Measurements from ENCODE around the gene ISX.

ISX gene

GRCh38 chr22:35099883-35100282 lies 33.9 kb downstream of the ISX start:
- Histone ChIP-seq H4K20me1 (no peaks in the 10 kb centered on the region), H3K4me3 (no peak overlapping the region), H3K27me3 (no peaks in the 10 kb centered on the region), H3K4me1 (peaks cover 0 to 21% (median 5%) of the 10 kb centered on the region in 10 experiments; a peak in 5 of 20 replicates), H3K9ac (no peak overlapping the region), H3K9me3 (replicated peaks in 1 of 11) (no peaks in the 10 kb centered on the region), H3K4me2 (peak overlapping the region in 1 of 11 experiments; percentile 15; a peak in 1 of 22 replicates), H3K27ac (no peak overlapping the region), H3K36me3 (no peaks in the 10 kb centered on the region)
- no peak for TF ChIP-seq Cebpa-rat (IDR thresholded peaks at IDR 0.05)

GRCh38 chr22:35102663-35103062 lies 36.7 kb downstream of the ISX start:
- no peak overlapping the region for H3K4me3 ChIP-seq
- no peak overlapping the region for H3K27ac ChIP-seq
- H3K27me3 ChIP-seq = no peaks in the 10 kb centered on the region
- no peaks in the 10 kb centered on the region for H4K20me1 ChIP-seq
- peaks cover 0 to 21% (median 5%) of the 10 kb centered on the region in 10 experiments; a peak in 5 of 20 replicates for H3K4me1 ChIP-seq
- no peaks in the 10 kb centered on the region for H3K36me3 ChIP-seq
- 0 out of 22 replicates have a peak overlapping the region, but pooled peaks of 1 of the 11 experiments have one; percentile 15 for H3K4me2 ChIP-seq
- TF ChIP-seq Cebpa-rat (IDR thresholded peaks at IDR 0.05) = no peak
- peaks cover 0 to 5% (median 3%) of the 10 kb centered on the region in 11 experiments; a peak in 14 of 22 replicates for H3K9me3 ChIP-seq (replicated peaks in 1 of 11)
- H3K9ac ChIP-seq = no peak overlapping the region

GRCh38 chr22:35103761-35104160 lies 37.8 kb downstream of the ISX start:
- Histone ChIP-seq H3K27ac (no peak overlapping the region), H3K4me3 (no peak overlapping the region), H3K27me3 (no peaks in the 10 kb centered on the region), H3K4me1 (peaks cover 0 to 21% (median 5%) of the 10 kb centered on the region in 10 experiments; a peak in 5 of 20 replicates), H3K4me2 (peak overlapping the region in 1 of 11 experiments; percentile 33; a peak in 1 of 22 replicates), H3K36me3 (no peaks in the 10 kb centered on the region), H3K9ac (no peak overlapping the region), H3K9me3 (replicated peaks in 1 of 11) (peaks cover 11 to 16% (median 14%) of the 10 kb centered on the region in 11 experiments; a peak in 21 of 22 replicates), H4K20me1 (no peaks in the 10 kb centered on the region)
- no peak for TF ChIP-seq Cebpa-rat (IDR thresholded peaks at IDR 0.05)

DNA sequence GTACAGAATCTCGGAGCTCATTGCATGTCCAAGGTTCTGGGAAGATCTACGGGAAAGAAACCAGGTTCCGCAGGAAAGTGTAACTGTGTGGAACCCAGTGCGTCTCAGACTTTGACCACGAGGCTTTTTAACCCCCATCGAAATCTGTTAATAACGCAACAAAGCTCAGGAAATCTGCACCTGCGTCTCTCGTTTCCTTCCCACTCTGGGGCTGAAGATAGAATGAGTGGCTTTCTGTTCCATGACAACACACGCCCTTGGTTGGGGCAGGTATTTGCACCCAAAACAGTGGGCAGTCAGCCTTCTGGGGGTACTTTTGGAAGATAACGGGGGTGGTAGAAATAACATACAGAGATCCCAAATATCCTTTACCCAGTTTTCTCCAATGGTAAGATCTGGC lies 38.5 kb downstream of the ISX start:
- Histone ChIP-seq H3K9me3 (replicated peaks in 1 of 11) (peaks cover 12 to 22% (median 19%) of the 10 kb centered on the region in 11 experiments; a peak in 21 of 22 replicates), H3K4me1 (peaks cover 0 to 21% (median 5%) of the 10 kb centered on the region in 10 experiments; a peak in 5 of 20 replicates), H3K27me3 (no peaks in the 10 kb centered on the region), H3K4me2 (peak overlapping the region in 4 of 11 experiments; percentile 13 to 33 (median 24); a peak in 5 of 22 replicates), H4K20me1 (no peaks in the 10 kb centered on the region), H3K4me3 (no peak overlapping the region), H3K9ac (no peak overlapping the region), H3K27ac (no peak overlapping the region), H3K36me3 (no peaks in the 10 kb centered on the region)
- TF ChIP-seq Cebpa-rat (IDR thresholded peaks at IDR 0.05) = no peak

DNA sequence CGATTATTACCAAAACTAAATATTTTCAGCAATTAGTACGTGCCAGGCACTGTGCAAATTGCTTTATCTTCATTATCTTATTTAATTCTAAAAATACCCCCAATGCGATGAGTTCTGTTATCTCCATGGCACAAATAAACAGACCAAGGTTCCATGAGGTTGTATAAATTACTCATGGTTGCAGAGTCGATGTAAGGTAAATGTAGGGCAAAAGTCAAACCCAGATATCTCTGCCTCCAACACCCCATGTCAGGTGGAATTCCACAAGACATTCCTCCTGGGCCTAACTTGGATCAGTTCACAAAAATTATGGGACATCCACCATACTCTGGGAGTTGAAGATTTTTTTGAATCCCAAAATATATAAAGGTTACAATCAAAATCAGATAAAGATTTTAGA lies 43.7 kb downstream of the ISX start:
- Histone ChIP-seq H3K4me3 (no peak overlapping the region), H3K27me3 (no peaks in the 10 kb centered on the region), H3K4me1 (peaks cover 4 to 13% (median 9%) of the 10 kb centered on the region in 10 experiments), H3K9me3 (replicated peaks in 1 of 11) (peaks cover 12 to 22% (median 19%) of the 10 kb centered on the region in 11 experiments; a peak in 21 of 22 replicates), H4K20me1 (no peaks in the 10 kb centered on the region), H3K36me3 (no peaks in the 10 kb centered on the region), H3K4me2 (no peak overlapping the region), H3K9ac (no peak overlapping the region), H3K27ac (no peak overlapping the region)
- no peak for TF ChIP-seq Cebpa-rat (IDR thresholded peaks at IDR 0.05)

DNA sequence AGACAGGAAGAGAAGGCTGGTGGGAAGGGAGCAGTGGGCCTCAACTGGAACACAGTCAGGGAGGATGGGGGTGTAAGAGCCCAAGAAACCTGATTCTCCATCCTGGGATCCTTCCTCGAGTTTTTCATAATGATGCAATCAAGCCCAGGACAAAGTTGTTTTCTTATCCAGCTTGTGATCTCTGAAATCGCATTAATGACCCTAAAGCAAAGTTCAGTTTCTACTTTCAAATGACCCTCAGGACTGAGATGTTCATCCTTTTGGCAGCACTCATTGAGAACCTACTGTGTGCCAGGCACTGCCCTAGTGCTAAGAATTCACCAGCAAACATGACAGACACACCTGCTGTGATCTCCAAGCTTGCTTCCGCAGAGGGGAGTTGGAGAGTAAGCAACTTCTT lies 45.3 kb downstream of the ISX start:
- Histone ChIP-seq H3K36me3 (no peaks in the 10 kb centered on the region), H3K27ac (no peak overlapping the region), H3K4me3 (no peak overlapping the region), H3K4me2 (no peak overlapping the region), H4K20me1 (no peaks in the 10 kb centered on the region), H3K9me3 (replicated peaks in 1 of 11) (peaks cover 12 to 22% (median 19%) of the 10 kb centered on the region in 11 experiments; a peak in 21 of 22 replicates), H3K4me1 (peaks cover 11 to 26% (median 19%) of the 10 kb centered on the region in 10 experiments), H3K9ac (no peak overlapping the region), H3K27me3 (no peaks in the 10 kb centered on the region)
- TF ChIP-seq Cebpa-rat (IDR thresholded peaks at IDR 0.05) = no peak

DNA sequence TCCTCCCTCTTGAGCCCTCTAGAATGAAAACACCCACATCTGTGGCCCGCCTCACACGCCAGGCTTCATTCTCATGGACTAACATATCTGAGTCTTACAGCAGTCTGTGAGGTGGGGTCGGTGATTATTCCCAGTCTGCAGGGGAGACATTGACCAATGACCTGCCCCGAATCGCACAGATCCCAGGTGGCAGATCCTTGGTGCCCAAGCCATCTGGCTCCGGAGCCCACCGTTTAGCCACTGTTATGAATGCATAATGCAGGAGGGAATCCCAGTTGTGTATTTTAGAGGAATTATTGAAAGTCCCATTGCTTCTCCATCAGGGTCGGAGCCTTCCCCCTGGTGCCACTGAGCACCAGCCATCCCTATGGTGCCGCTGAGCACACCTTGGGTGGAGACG lies 47.4 kb downstream of the ISX start:
- Histone ChIP-seq H3K27me3 (no peaks in the 10 kb centered on the region), H3K9me3 (replicated peaks in 1 of 11) (peaks cover 3 to 12% (median 9%) of the 10 kb centered on the region in 11 experiments; a peak in 21 of 22 replicates), H3K36me3 (no peaks in the 10 kb centered on the region), H3K4me2 (peak overlapping the region in 2 of 11 experiments; percentile 77 to 91; a peak in 3 of 22 replicates), H4K20me1 (no peaks in the 10 kb centered on the region), H3K27ac (peak overlapping the region in 4 of 11 experiments; percentile 70 to 84 (median 74); a peak in 7 of 22 replicates), H3K4me1 (peaks cover 11 to 26% (median 19%) of the 10 kb centered on the region in 10 experiments), H3K4me3 (no peak overlapping the region), H3K9ac (no peak overlapping the region)
- TF ChIP-seq Cebpa-rat (IDR thresholded peaks at IDR 0.05) = no peak

GRCh38 chr22:35114131-35114980 lies 48.4 kb downstream of the ISX start:
- H4K20me1 ChIP-seq = no peaks in the 10 kb centered on the region
- H3K4me3 ChIP-seq = no peak overlapping the region
- H3K27me3 ChIP-seq = no peaks in the 10 kb centered on the region
- H3K27ac ChIP-seq = peak overlapping the region in 6 of 11 experiments; percentile 18 to 84 (median 72); a peak in 11 of 22 replicates
- no peaks in the 10 kb centered on the region for H3K36me3 ChIP-seq
- peaks cover 0 to 2% (median 0%) of the 10 kb centered on the region in 11 experiments; a peak in 2 of 22 replicates for H3K9me3 ChIP-seq (replicated peaks in 1 of 11)
- peak overlapping the region; percentile 33 to 91 (median 77) for H3K4me2 ChIP-seq
- peaks cover 11 to 28% (median 20%) of the 10 kb centered on the region in 10 experiments for H3K4me1 ChIP-seq
- peak in 5 of 11 experiments; percentile 34 to 86 (median 76); a peak in 7 of 22 replicates for TF ChIP-seq Cebpa-rat (IDR thresholded peaks at IDR 0.05)
- peak overlapping the region in 4 of 11 experiments; percentile 12 to 70 (median 59); a peak in 8 of 22 replicates for H3K9ac ChIP-seq

- H3K27ac ChIP-seq = peak overlapping the region in 3 of 11 experiments; percentile 74 to 84 (median 75); a peak in 6 of 22 replicates
- no peaks in the 10 kb centered on the region for H3K9me3 ChIP-seq (replicated peaks in 1 of 11)
- H4K20me1 ChIP-seq = no peaks in the 10 kb centered on the region
- H3K4me2 ChIP-seq = peak overlapping the region in 8 of 11 experiments; percentile 70 to 91 (median 80); a peak in 14 of 22 replicates
- no peaks in the 10 kb centered on the region for H3K27me3 ChIP-seq
- H3K36me3 ChIP-seq = no peaks in the 10 kb centered on the region
- H3K4me3 ChIP-seq = no peak overlapping the region
- no peak for TF ChIP-seq Cebpa-rat (IDR thresholded peaks at IDR 0.05)
- H3K4me1 ChIP-seq = peaks cover 13 to 40% (median 27%) of the 10 kb centered on the region in 10 experiments
- no peak overlapping the region for H3K9ac ChIP-seq
Measured at GRCh38 chr22:35115515-35115914, 49.6 kb downstream of the ISX start.
